HepG2 (cell line): Measurements from ENCODE around the gene KLF16. TPM values are rescaled to one million over a fixed set of nuclear protein-coding genes. Genes with fewer than 3 reads are reported as not detected.

Experiments used
- ARHGAP35 ChIP-seq: sonication (generic); formaldehyde crosslinking; IDR thresholded peaks from 2 replicates; pipeline ENCODE4 v1.9.0; 2022; ENCODE audit warnings: mild to moderate bottlenecking, inconsistent platforms, moderate library complexity, missing genetic modification reagents, borderline replicate concordance
- BORCS8-MEF2B ChIP-seq: sonication (generic); formaldehyde crosslinking; IDR thresholded peaks from 2 replicates; pipeline ENCODE4 v1.8.0; 2022; ENCODE audit warnings: mild to moderate bottlenecking, missing genetic modification reagents
- CHCHD3 ChIP-seq: sonication (generic); formaldehyde crosslinking; IDR thresholded peaks from 2 replicates; pipeline ENCODE4 v1.8.0; 2022; ENCODE audit warnings: mild to moderate bottlenecking, missing genetic modification reagents, moderate library complexity
- FOXK2 ChIP-seq: fragments of 450-650 bp; IDR thresholded peaks from 2 replicates; pipeline ENCODE4 v1.6.1; 2016
- MAX ChIP-seq: IDR thresholded peaks from 2 replicates; pipeline ENCODE4 v1.6.1; 2012; ENCODE audit warnings: inconsistent platforms
- MEF2D ChIP-seq: sonication (generic); formaldehyde crosslinking; IDR thresholded peaks from 2 replicates; pipeline ENCODE4 v1.5.1; 2020; ENCODE audit warnings: mild to moderate bottlenecking, missing genetic modification reagents
- MXI1 ChIP-seq: IDR thresholded peaks from 3 replicates; pipeline ENCODE4 v1.6.1; 2012; ENCODE audit warnings: low read depth, low read length, inconsistent platforms, borderline replicate concordance
- MYC ChIP-seq: sonication (generic); formaldehyde crosslinking; IDR thresholded peaks from 2 replicates; pipeline ENCODE4 v1.9.0; 2021; ENCODE audit warnings: missing genetic modification reagents, borderline replicate concordance
- NFATC3 ChIP-seq: sonication (generic); formaldehyde crosslinking; IDR thresholded peaks from 2 replicates; pipeline ENCODE4 v1.5.1; 2020; ENCODE audit warnings: mild to moderate bottlenecking, missing genetic modification reagents
- NPAS2 ChIP-seq: sonication (generic); formaldehyde crosslinking; IDR thresholded peaks from 2 replicates; pipeline ENCODE4 v1.8.0; 2022; ENCODE audit warnings: mild to moderate bottlenecking, missing genetic modification reagents, borderline replicate concordance
- RBAK ChIP-seq: sonication (generic); formaldehyde crosslinking; IDR thresholded peaks from 2 replicates; pipeline ENCODE4 v1.5.1; 2020; ENCODE audit warnings: mild to moderate bottlenecking, missing genetic modification reagents
- REPIN1 ChIP-seq: sonication (generic); formaldehyde crosslinking; IDR thresholded peaks from 2 replicates; pipeline ENCODE4 v1.8.0; 2022; ENCODE audit warnings: missing genetic modification reagents, low read depth, mild to moderate bottlenecking, borderline replicate concordance
- TAF15 ChIP-seq: fragments of 200-400 bp; formaldehyde crosslinking; IDR thresholded peaks from one replicate; pipeline ENCODE4 v1.6.1; 2018; ENCODE audit warnings: mild to moderate bottlenecking, low read depth, low read length; ENCODE audit not compliant: poor library complexity, severe bottlenecking
- TIGD3 ChIP-seq: sonication (generic); formaldehyde crosslinking; IDR thresholded peaks from 2 replicates; pipeline ENCODE4 v1.5.1; 2020; ENCODE audit warnings: mild to moderate bottlenecking, missing genetic modification reagents, borderline replicate concordance
- TSC22D2 ChIP-seq: sonication (generic); formaldehyde crosslinking; IDR thresholded peaks from 2 replicates; pipeline ENCODE4 v1.5.1; 2020; ENCODE audit warnings: missing genetic modification reagents, mild to moderate bottlenecking, borderline replicate concordance
- UBTF ChIP-seq: sonication (generic); formaldehyde crosslinking; IDR thresholded peaks from 2 replicates; pipeline ENCODE4 v1.4.0; 2020; ENCODE audit warnings: mild to moderate bottlenecking, missing genetic modification reagents
- ZBTB10 ChIP-seq: sonication (generic); formaldehyde crosslinking; IDR thresholded peaks from 2 replicates; pipeline ENCODE4 v1.4.0; 2020; ENCODE audit warnings: missing genetic modification reagents, borderline replicate concordance
- ZEB1 ChIP-seq: IDR thresholded peaks from 2 replicates; pipeline ENCODE4 v1.6.1; 2012; ENCODE audit warnings: mild to moderate bottlenecking, low read depth, inconsistent platforms; ENCODE audit not compliant: insufficient replicate concordance
- ZFP36L2 ChIP-seq: sonication (generic); formaldehyde crosslinking; IDR thresholded peaks from 2 replicates; pipeline ENCODE4 v1.4.0; 2020; ENCODE audit warnings: missing genetic modification reagents
- ZFYVE20 ChIP-seq: sonication (generic); formaldehyde crosslinking; IDR thresholded peaks from 2 replicates; pipeline ENCODE4 v1.8.0; 2023; ENCODE audit warnings: low read depth, mild to moderate bottlenecking, moderate library complexity, missing genetic modification reagents, borderline replicate concordance
- ZNF180 ChIP-seq: sonication (generic); formaldehyde crosslinking; IDR thresholded peaks from 2 replicates; pipeline ENCODE4 v1.4.0; 2020; ENCODE audit warnings: low read depth, missing genetic modification reagents, borderline replicate concordance
- ZNF451 ChIP-seq: sonication (generic); formaldehyde crosslinking; IDR thresholded peaks from 2 replicates; pipeline ENCODE4 v1.5.0; 2020; ENCODE audit warnings: mild to moderate bottlenecking, missing genetic modification reagents
- ZNF878 ChIP-seq: sonication (generic); formaldehyde crosslinking; IDR thresholded peaks from 2 replicates; pipeline ENCODE4 v1.8.1; 2023; ENCODE audit warnings: mild to moderate bottlenecking, missing genetic modification reagents, moderate library complexity
- polyA plus RNA-seq, 8 experiments: library from polyadenylated mRNA; depleted of rRNA in 3 of 8; stranded (reverse) in 7 of 8; unstranded in 1 of 8; fragments of >200 nt; fragmentation: Illumina TruSeq in 4 of 8; extraction: Trizol in 4 of 8; gene quantifications; 2 replicates each; pipeline versions ENCODE4 v1.2.1 to v1.2.3, GENCODE V29; 2011 to 2016; ENCODE audit warnings: low read depth in 4 of 8, missing spikeins in 1 of 8, mixed read lengths in 1 of 8; ENCODE audit not compliant: insufficient read depth in 1 of 8
- total RNA-seq, 5 experiments: library from RNA; depleted of rRNA; stranded (reverse); fragments of >200 nt; fragmentation: Illumina TruSeq; extraction: Trizol; gene quantifications; 2 replicates each; pipeline ENCODE4 v1.2.3, GENCODE V29; 2016; ENCODE audit warnings: low read depth in 1 of 5

Gene KLF16
- total and polyA plus RNA-seq, 2 of the 13 experiments (the other 11 are each of a cell fraction or from before 2014, with no cell fraction given): 3.5 to 6.7 TPM

- TF ChIP-seq MAX: peak; percentile 100
- TF ChIP-seq NPAS2 (CRISPR knock-in tag): peak; percentile 79; the same call in 1 of the 2 replicates
- no peak for TF ChIP-seq ZFP36L2 (CRISPR knock-in tag)
- TF ChIP-seq REPIN1: no peak
- TF ChIP-seq TSC22D2 (CRISPR knock-in tag): no peak
- 0 out of 2 replicates have a peak, but pooled peaks have one; percentile 18 for TF ChIP-seq MEF2D (CRISPR knock-in tag)
- 0 out of 2 replicates have a peak, but pooled peaks have one; percentile 25 for TF ChIP-seq ZNF451
- peak; percentile 19 for TF ChIP-seq TAF15
- TF ChIP-seq CHCHD3 (CRISPR knock-in tag): no peak
- TF ChIP-seq ZFYVE20: no peak
- TF ChIP-seq ZEB1: no peak
- TF ChIP-seq ZBTB10 (CRISPR knock-in tag): peak; percentile 86
- no peak for TF ChIP-seq FOXK2
- peak; percentile 99 for TF ChIP-seq MYC (CRISPR knock-in tag)
- peak; percentile 20; the same call in 1 of the 2 replicates for TF ChIP-seq ARHGAP35
- 0 out of 2 replicates have a peak, but pooled peaks have one; percentile 37 for TF ChIP-seq UBTF (CRISPR knock-in tag)
- TF ChIP-seq RBAK (CRISPR knock-in tag): no peak
- TF ChIP-seq TIGD3 (CRISPR knock-in tag): no peak
- 0 out of 2 replicates have a peak, but pooled peaks have one; percentile 43 for TF ChIP-seq BORCS8-MEF2B (CRISPR knock-in tag)
- TF ChIP-seq MXI1: peak; percentile 100
- no peak for TF ChIP-seq ZNF180 (CRISPR knock-in tag)
- TF ChIP-seq ZNF878 (CRISPR knock-in tag): no peak
- TF ChIP-seq NFATC3 (CRISPR knock-in tag): no peak; the same call in 1 of the 2 replicates
Measured at GRCh38 chr19:1863638-1864479, 480 bp upstream of the KLF16 start (continued).
